HT1080 (cell line): ENCODE results near the gene ANKRD16. TPM values are rescaled to one million over a fixed set of nuclear protein-coding genes. Genes with fewer than 3 reads are reported as not detected.
A peak's percentile ranks its signal among the peaks of the same experiment; 100 is the strongest.
"Not testable (repeated sequence)": the region's sequence is repeated elsewhere in the genome, so short reads cannot be mapped to it uniquely, and the experiment has no call there.

Source experiments
- DNase-seq: peaks from one replicate; pipeline ENCODE4 v3.0.0-alpha.2; 2015; ENCODE audit warnings: low read depth
- total RNA-seq: library from RNA; depleted of rRNA; stranded (reverse); fragments of >200 nt; shearing (Covaris generic); gene quantifications from 2 replicates; pipeline ENCODE4 v1.2.3, GENCODE V29; 2014

The ANKRD16 gene
- total RNA-seq, 1 experiment from 2014 or later, result 13.5 TPM

- not testable (repeated sequence) for DNase-seq
Measured at GRCh38 chr10:5877041-5877440, 12.7 kb downstream of the ANKRD16 start.

GRCh38 chr10:5876181-5876768 is 13.4 kb downstream of the ANKRD16 start:
- no peak for DNase-seq

- peak; percentile 78 for DNase-seq
Measured at GRCh38 chr10:5873515-5873995, 16.1 kb downstream of the ANKRD16 start.

- no peak for DNase-seq
Measured at GRCh38 chr10:5871596-5871995, 18.1 kb downstream of the ANKRD16 start.

- no peak for DNase-seq
Measured at GRCh38 chr10:5869156-5869555, 20.5 kb downstream of the ANKRD16 start.

GRCh38 chr10:5868383-5868782 is 21.3 kb downstream of the ANKRD16 start:
- not testable (repeated sequence) for DNase-seq

- not testable (repeated sequence) for DNase-seq
Measured at GRCh38 chr10:5867091-5867615, 22.5 kb downstream of the ANKRD16 start.

GRCh38 chr10:5866451-5867081 is 23.1 kb downstream of the ANKRD16 start:
- DNase-seq, result not testable (repeated sequence)

GRCh38 chr10:5862981-5863685 is 26.6 kb downstream of the ANKRD16 start:
- DNase-seq, result not testable (repeated sequence)

GRCh38 chr10:5862360-5862961 is 27.2 kb downstream of the ANKRD16 start:
- DNase-seq, result no peak

GRCh38 chr10:5860066-5860465 is 29.6 kb downstream of the ANKRD16 start:
- DNase-seq, result no peak

GRCh38 chr10:5858811-5859210 is 30.9 kb downstream of the ANKRD16 start:
- DNase-seq, result no peak

GRCh38 chr10:5856701-5857004 is 33.0 kb downstream of the ANKRD16 start:
- no peak for DNase-seq

- DNase-seq, result no peak
Measured at GRCh38 chr10:5855979-5856700, 33.6 kb downstream of the ANKRD16 start.

GRCh38 chr10:5854131-5854475 is 35.6 kb downstream of the ANKRD16 start:
- DNase-seq, result no peak

GRCh38 chr10:5846667-5847066 is 43.0 kb downstream of the ANKRD16 start:
- not testable (repeated sequence) for DNase-seq

GRCh38 chr10:5844345-5845055 is 45.2 kb downstream of the ANKRD16 start:
- no peak for DNase-seq

- no peak for DNase-seq
Measured at GRCh38 chr10:5843686-5844344, 45.9 kb downstream of the ANKRD16 start.

- DNase-seq, result no peak
Measured at GRCh38 chr10:5841965-5842364, 47.7 kb downstream of the ANKRD16 start.
